ENCODE data around the gene RYR1. TPM values are rescaled to one million over a fixed set of nuclear protein-coding genes. Genes with fewer than 3 reads are reported as not detected.

RYR1 gene
- total RNA-seq, 1 donor from 2014 or later, result 0.03 TPM

GRCh38 chr19:38580080-38580479, 146.6 kb downstream of the RYR1 start:
- no peak for DNase-seq (ENCODE audit: extremely low spot score, unreplicated experiment)
- Mint-ChIP-seq H3K36me3 (ENCODE audit: unreplicated experiment) (no peaks in the 10 kb centered on the region), H3K9me3 (ENCODE audit: unreplicated experiment) (no peaks in the 10 kb centered on the region), H3K27me3 (ENCODE audit: unreplicated experiment) (no peaks in the 10 kb centered on the region), H3K4me3 (ENCODE audit: unreplicated experiment) (no peak overlapping the region), H3K4me1 (ENCODE audit: unreplicated experiment) (no peaks in the 10 kb centered on the region), H3K27ac (ENCODE audit: unreplicated experiment) (no peak overlapping the region)
- TF ChIP-seq, protein P1, sequence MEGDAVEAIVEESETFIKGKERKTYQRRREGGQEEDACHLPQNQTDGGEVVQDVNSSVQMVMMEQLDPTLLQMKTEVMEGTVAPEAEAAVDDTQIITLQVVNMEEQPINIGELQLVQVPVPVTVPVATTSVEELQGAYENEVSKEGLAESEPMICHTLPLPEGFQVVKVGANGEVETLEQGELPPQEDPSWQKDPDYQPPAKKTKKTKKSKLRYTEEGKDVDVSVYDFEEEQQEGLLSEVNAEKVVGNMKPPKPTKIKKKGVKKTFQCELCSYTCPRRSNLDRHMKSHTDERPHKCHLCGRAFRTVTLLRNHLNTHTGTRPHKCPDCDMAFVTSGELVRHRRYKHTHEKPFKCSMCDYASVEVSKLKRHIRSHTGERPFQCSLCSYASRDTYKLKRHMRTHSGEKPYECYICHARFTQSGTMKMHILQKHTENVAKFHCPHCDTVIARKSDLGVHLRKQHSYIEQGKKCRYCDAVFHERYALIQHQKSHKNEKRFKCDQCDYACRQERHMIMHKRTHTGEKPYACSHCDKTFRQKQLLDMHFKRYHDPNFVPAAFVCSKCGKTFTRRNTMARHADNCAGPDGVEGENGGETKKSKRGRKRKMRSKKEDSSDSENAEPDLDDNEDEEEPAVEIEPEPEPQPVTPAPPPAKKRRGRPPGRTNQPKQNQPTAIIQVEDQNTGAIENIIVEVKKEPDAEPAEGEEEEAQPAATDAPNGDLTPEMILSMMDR (IDR thresholded peaks at IDR 0.05), result no peak

DNA sequence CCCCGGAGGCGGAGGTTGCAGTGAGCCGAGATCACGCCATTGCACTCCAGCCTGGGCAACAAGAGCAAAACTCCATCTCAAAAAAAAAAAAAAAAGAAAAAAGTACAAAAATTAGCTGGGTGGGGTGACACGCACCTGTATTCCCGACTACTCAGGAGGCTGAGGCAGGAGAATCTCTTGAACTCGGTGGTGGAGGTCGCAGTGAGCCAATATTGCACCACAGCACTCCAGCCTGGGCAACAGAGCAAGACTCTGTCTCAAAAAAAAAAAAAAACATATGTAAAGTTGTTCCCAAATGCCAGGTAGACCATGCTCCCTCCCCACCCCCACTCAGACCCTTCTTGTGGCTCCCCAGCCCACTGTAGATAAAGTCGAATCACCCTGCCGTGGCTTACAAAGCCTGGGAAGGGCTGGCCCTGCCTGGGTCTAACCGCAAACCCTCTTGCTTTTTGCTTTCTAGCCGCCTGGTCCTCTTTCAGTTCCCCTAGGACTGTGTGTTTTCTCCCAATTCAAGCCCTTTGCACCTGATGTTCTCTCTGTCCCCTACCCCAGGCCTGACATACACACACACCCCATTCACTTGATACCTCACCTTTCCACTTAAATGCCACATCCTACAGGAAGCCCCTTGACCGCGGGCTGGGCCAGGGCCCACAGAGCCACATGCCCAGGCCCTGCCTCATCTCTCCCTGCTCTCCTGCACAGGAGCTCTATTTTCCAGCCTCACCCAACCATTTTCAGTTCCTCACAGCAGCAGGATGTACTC, 149.9 kb downstream of the RYR1 start:
- DNase-seq (ENCODE audit: extremely low spot score, unreplicated experiment), result no peak
- Mint-ChIP-seq H3K9me3 (ENCODE audit: unreplicated experiment) (no peaks in the 10 kb centered on the region), H3K4me1 (ENCODE audit: unreplicated experiment) (no peaks in the 10 kb centered on the region), H3K36me3 (ENCODE audit: unreplicated experiment) (no peaks in the 10 kb centered on the region), H3K27me3 (ENCODE audit: unreplicated experiment) (peaks cover 3% of the 10 kb centered on the region), H3K27ac (ENCODE audit: unreplicated experiment) (no peak overlapping the region), H3K4me3 (ENCODE audit: unreplicated experiment) (no peak overlapping the region)
- TF ChIP-seq, protein P1 (IDR thresholded peaks at IDR 0.05), result no peak

- no peaks in the 10 kb centered on the region for H3K36me3 Mint-ChIP-seq (ENCODE audit: unreplicated experiment)
- peaks cover 3% of the 10 kb centered on the region for H3K27me3 Mint-ChIP-seq (ENCODE audit: unreplicated experiment)
- no peak for DNase-seq (ENCODE audit: extremely low spot score, unreplicated experiment)
- H3K9me3 Mint-ChIP-seq (ENCODE audit: unreplicated experiment), result no peaks in the 10 kb centered on the region
- H3K27ac Mint-ChIP-seq (ENCODE audit: unreplicated experiment), result no peak overlapping the region
- H3K4me1 Mint-ChIP-seq (ENCODE audit: unreplicated experiment), result no peaks in the 10 kb centered on the region
- TF ChIP-seq, protein P1 (IDR thresholded peaks at IDR 0.05), result no peak
- no peak overlapping the region for H3K4me3 Mint-ChIP-seq (ENCODE audit: unreplicated experiment)
Measured at GRCh38 chr19:38583985-38584305, 150.5 kb downstream of the RYR1 start.

- DNase-seq (ENCODE audit: extremely low spot score, unreplicated experiment), result no peak
- H3K9me3 Mint-ChIP-seq (ENCODE audit: unreplicated experiment), result no peaks in the 10 kb centered on the region
- H3K36me3 Mint-ChIP-seq (ENCODE audit: unreplicated experiment), result no peaks in the 10 kb centered on the region
- no peaks in the 10 kb centered on the region for H3K4me1 Mint-ChIP-seq (ENCODE audit: unreplicated experiment)
- H3K27me3 Mint-ChIP-seq (ENCODE audit: unreplicated experiment), result peaks cover 7% of the 10 kb centered on the region
- H3K4me3 Mint-ChIP-seq (ENCODE audit: unreplicated experiment), result no peak overlapping the region
- H3K27ac Mint-ChIP-seq (ENCODE audit: unreplicated experiment), result no peak overlapping the region
- TF ChIP-seq, protein P1 (IDR thresholded peaks at IDR 0.05), result no peak
Measured at GRCh38 chr19:38587562-38587961, 154.1 kb downstream of the RYR1 start.

DNA sequence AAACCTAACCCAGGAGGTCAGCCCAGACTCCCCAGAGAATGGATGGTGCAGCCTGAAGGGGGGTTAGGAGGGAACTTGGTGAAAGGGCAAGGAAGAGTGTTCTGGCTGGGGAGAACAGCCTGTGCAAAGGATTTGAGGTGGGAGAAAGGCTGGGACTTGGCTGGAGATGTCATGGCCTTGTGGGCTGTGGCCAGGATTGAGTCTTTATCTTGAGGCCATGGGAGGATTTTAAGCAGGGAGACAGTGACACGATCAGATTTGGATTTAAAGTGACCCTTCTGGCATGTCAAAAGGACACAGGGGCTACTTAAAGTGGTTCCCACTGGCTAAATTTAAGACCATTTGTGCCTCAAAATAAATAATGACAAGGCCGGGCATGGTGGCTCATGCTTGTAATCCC, 154.6 kb downstream of the RYR1 start:
- Mint-ChIP-seq H3K27me3 (ENCODE audit: unreplicated experiment) (peaks cover 7% of the 10 kb centered on the region), H3K9me3 (ENCODE audit: unreplicated experiment) (no peaks in the 10 kb centered on the region), H3K36me3 (ENCODE audit: unreplicated experiment) (no peaks in the 10 kb centered on the region), H3K4me3 (ENCODE audit: unreplicated experiment) (no peak overlapping the region), H3K4me1 (ENCODE audit: unreplicated experiment) (no peaks in the 10 kb centered on the region), H3K27ac (ENCODE audit: unreplicated experiment) (no peak overlapping the region)
- TF ChIP-seq, protein P1 (IDR thresholded peaks at IDR 0.05), result no peak
- DNase-seq (ENCODE audit: extremely low spot score, unreplicated experiment), result no peak
